ENCODE data around the gene ZNF296.

Gene ZNF296

GRCh38 chr19:45114116-45114515 is 37.8 kb upstream of the ZNF296 start:
- no peak overlapping the region for H3K4ac ChIP-seq (ENCODE audit: low read length)
- peak overlapping the region; percentile 46 for H2AK5ac ChIP-seq (ENCODE audit: low read depth, low read length)
- H2BK120ac ChIP-seq (ENCODE audit: low read depth, low read length), result no peak overlapping the region
- H3K4me2 ChIP-seq (ENCODE audit: insufficient read depth, low read length, poor library complexity, severe bottlenecking), result no peak overlapping the region
- H3K27ac ChIP-seq (replicated peaks; ENCODE audit: low read length), result no peak overlapping the region
- H3K23ac ChIP-seq (ENCODE audit: low read depth, low read length, poor library complexity), result no peak overlapping the region
- H3K9ac ChIP-seq (ENCODE audit: low read depth, low read length, poor library complexity), result no peak overlapping the region
- no peak overlapping the region for H4K8ac ChIP-seq (ENCODE audit: low read depth, low read length)
- no peaks in the 10 kb centered on the region for H3K36me3 ChIP-seq (replicated peaks in 1 of 2; ENCODE audit: control insufficient read depth in 2 of 2, insufficient read depth in 2 of 2, low read length in 2 of 2)
- H4K91ac ChIP-seq (ENCODE audit: low read depth, low read length, poor library complexity), result no peak overlapping the region
- peaks cover 0 to 2% of the 10 kb centered on the region in 2 donors for H3K9me3 ChIP-seq (replicated peaks in 1 of 2; ENCODE audit: control insufficient read depth in 2 of 2, insufficient read depth in 1 of 2, low read depth in 1 of 2, low read length in 2 of 2)
- no peak overlapping the region for H3K14ac ChIP-seq (ENCODE audit: low read length)
- peaks cover 16 to 21% of the 10 kb centered on the region in 2 donors for H3K4me1 ChIP-seq (ENCODE audit: control insufficient read depth in 2 of 2, insufficient read depth in 1 of 2, low read depth in 1 of 2, low read length in 2 of 2)
- peak overlapping the region; percentile 2 for H2BK5ac ChIP-seq (ENCODE audit: low read length)
- no peak for DNase-seq (ENCODE audit: low spot score)
- peaks cover 33% of the 10 kb centered on the region for H3K79me1 ChIP-seq (ENCODE audit: low read depth, low read length)
- no peaks in the 10 kb centered on the region for H3K27me3 ChIP-seq (ENCODE audit: control insufficient read depth in 3 of 3, insufficient read depth in 3 of 3, low read depth in 1 of 3, low read length in 3 of 3)
- H2BK12ac ChIP-seq (ENCODE audit: low read length), result no peak overlapping the region
- H2AFZ ChIP-seq (ENCODE audit: low read length), result no peak overlapping the region
- no CpG with 5 or more reads among the region's 4 CpGs for WGBS, 2 donors (ENCODE audit: extremely low coverage in 2 of 2, insufficient read length in 2 of 2, insufficient replicate concordance in 1 of 2)
- no peak overlapping the region for H3K4me3 ChIP-seq (ENCODE audit: low read length in 2 of 2)
- no peak overlapping the region for H2BK15ac ChIP-seq (ENCODE audit: low read length)
- H3K18ac ChIP-seq (ENCODE audit: low read length), result no peak overlapping the region

- H3K4me3 ChIP-seq (ENCODE audit: low read length in 2 of 2), result no peak overlapping the region
- no peak overlapping the region for H3K4me2 ChIP-seq (ENCODE audit: insufficient read depth, low read length, poor library complexity, severe bottlenecking)
- H2AFZ ChIP-seq (ENCODE audit: low read length), result no peak overlapping the region
- no peak overlapping the region for H4K8ac ChIP-seq (ENCODE audit: low read depth, low read length)
- no peak overlapping the region for H3K23ac ChIP-seq (ENCODE audit: low read depth, low read length, poor library complexity)
- H3K36me3 ChIP-seq (replicated peaks in 1 of 2; ENCODE audit: control insufficient read depth in 2 of 2, insufficient read depth in 2 of 2, low read length in 2 of 2), result no peaks in the 10 kb centered on the region
- no CpG with 5 or more reads among the region's 9 CpGs for WGBS, 2 donors (ENCODE audit: extremely low coverage in 2 of 2, insufficient read length in 2 of 2, insufficient replicate concordance in 1 of 2)
- H3K4ac ChIP-seq (ENCODE audit: low read length), result no peak overlapping the region
- H2BK120ac ChIP-seq (ENCODE audit: low read depth, low read length), result no peak overlapping the region
- no peak overlapping the region for H2BK12ac ChIP-seq (ENCODE audit: low read length)
- H3K27me3 ChIP-seq (ENCODE audit: control insufficient read depth in 3 of 3, insufficient read depth in 3 of 3, low read depth in 1 of 3, low read length in 3 of 3), result no peaks in the 10 kb centered on the region
- no peak for DNase-seq (ENCODE audit: low spot score)
- no peak overlapping the region for H3K14ac ChIP-seq (ENCODE audit: low read length)
- H2BK5ac ChIP-seq (ENCODE audit: low read length), result peak overlapping the region; percentile 2
- peaks cover 33% of the 10 kb centered on the region for H3K79me1 ChIP-seq (ENCODE audit: low read depth, low read length)
- peaks cover 16 to 21% of the 10 kb centered on the region in 2 donors for H3K4me1 ChIP-seq (ENCODE audit: control insufficient read depth in 2 of 2, insufficient read depth in 1 of 2, low read depth in 1 of 2, low read length in 2 of 2)
- no peak overlapping the region for H2BK15ac ChIP-seq (ENCODE audit: low read length)
- H3K9me3 ChIP-seq (replicated peaks in 1 of 2; ENCODE audit: control insufficient read depth in 2 of 2, insufficient read depth in 1 of 2, low read depth in 1 of 2, low read length in 2 of 2), result peaks cover 0 to 2% of the 10 kb centered on the region in 2 donors
- peak overlapping the region; percentile 46 for H2AK5ac ChIP-seq (ENCODE audit: low read depth, low read length)
- no peak overlapping the region for H3K18ac ChIP-seq (ENCODE audit: low read length)
- no peak overlapping the region for H4K91ac ChIP-seq (ENCODE audit: low read depth, low read length, poor library complexity)
- H3K9ac ChIP-seq (ENCODE audit: low read depth, low read length, poor library complexity), result peak overlapping the region; percentile 50
- no peak overlapping the region for H3K27ac ChIP-seq (replicated peaks; ENCODE audit: low read length)
Measured at GRCh38 chr19:45113628-45114027, 37.4 kb upstream of the ZNF296 start.

- H3K14ac ChIP-seq (ENCODE audit: low read length), result no peak overlapping the region
- H2AFZ ChIP-seq (ENCODE audit: low read length), result no peak overlapping the region
- no peaks in the 10 kb centered on the region for H3K36me3 ChIP-seq (replicated peaks in 1 of 2; ENCODE audit: control insufficient read depth in 2 of 2, insufficient read depth in 2 of 2, low read length in 2 of 2)
- H2BK5ac ChIP-seq (ENCODE audit: low read length), result no peak overlapping the region
- no peak overlapping the region for H2BK12ac ChIP-seq (ENCODE audit: low read length)
- no peak overlapping the region for H3K27ac ChIP-seq (replicated peaks; ENCODE audit: low read length)
- H3K4me2 ChIP-seq (ENCODE audit: insufficient read depth, low read length, poor library complexity, severe bottlenecking), result no peak overlapping the region
- H3K9me3 ChIP-seq (replicated peaks in 1 of 2; ENCODE audit: control insufficient read depth in 2 of 2, insufficient read depth in 1 of 2, low read depth in 1 of 2, low read length in 2 of 2), result peaks cover 0 to 2% of the 10 kb centered on the region in 2 donors
- peak overlapping the region; percentile 66 for H3K23ac ChIP-seq (ENCODE audit: low read depth, low read length, poor library complexity)
- peaks cover 26% of the 10 kb centered on the region for H3K79me1 ChIP-seq (ENCODE audit: low read depth, low read length)
- H3K9ac ChIP-seq (ENCODE audit: low read depth, low read length, poor library complexity), result no peak overlapping the region
- H3K18ac ChIP-seq (ENCODE audit: low read length), result no peak overlapping the region
- H4K91ac ChIP-seq (ENCODE audit: low read depth, low read length, poor library complexity), result no peak overlapping the region
- H2AK5ac ChIP-seq (ENCODE audit: low read depth, low read length), result no peak overlapping the region
- peaks cover 3 to 14% of the 10 kb centered on the region in 2 donors for H3K4me1 ChIP-seq (ENCODE audit: control insufficient read depth in 2 of 2, insufficient read depth in 1 of 2, low read depth in 1 of 2, low read length in 2 of 2)
- no peak overlapping the region for H3K4me3 ChIP-seq (ENCODE audit: low read length in 2 of 2)
- H2BK120ac ChIP-seq (ENCODE audit: low read depth, low read length), result no peak overlapping the region
- no CpG with 5 or more reads among the region's 11 CpGs for WGBS, 2 donors (ENCODE audit: extremely low coverage in 2 of 2, insufficient read length in 2 of 2, insufficient replicate concordance in 1 of 2)
- H4K8ac ChIP-seq (ENCODE audit: low read depth, low read length), result no peak overlapping the region
- H3K4ac ChIP-seq (ENCODE audit: low read length), result no peak overlapping the region
- H3K27me3 ChIP-seq (ENCODE audit: control insufficient read depth in 3 of 3, insufficient read depth in 3 of 3, low read depth in 1 of 3, low read length in 3 of 3), result no peaks in the 10 kb centered on the region
- no peak overlapping the region for H2BK15ac ChIP-seq (ENCODE audit: low read length)
- DNase-seq (ENCODE audit: low spot score), result no peak
Measured at GRCh38 chr19:45112111-45112827, 36.0 kb upstream of the ZNF296 start.

GRCh38 chr19:45110851-45111266 is 34.6 kb upstream of the ZNF296 start:
- Histone ChIP-seq H2AFZ (ENCODE audit: low read length) (no peak overlapping the region), H3K4me2 (ENCODE audit: insufficient read depth, low read length, poor library complexity, severe bottlenecking) (no peak overlapping the region), H3K27me3 (ENCODE audit: control insufficient read depth in 3 of 3, insufficient read depth in 3 of 3, low read depth in 1 of 3, low read length in 3 of 3) (no peaks in the 10 kb centered on the region), H2BK5ac (ENCODE audit: low read length) (no peak overlapping the region), H2BK120ac (ENCODE audit: low read depth, low read length) (no peak overlapping the region), H3K4me3 (ENCODE audit: low read length in 2 of 2) (no peak overlapping the region), H2AK5ac (ENCODE audit: low read depth, low read length) (no peak overlapping the region), H3K4ac (ENCODE audit: low read length) (no peak overlapping the region), H2BK15ac (ENCODE audit: low read length) (no peak overlapping the region), H3K4me1 (ENCODE audit: control insufficient read depth in 2 of 2, insufficient read depth in 1 of 2, low read depth in 1 of 2, low read length in 2 of 2) (peaks cover 0 to 5% of the 10 kb centered on the region in 2 donors), H4K8ac (ENCODE audit: low read depth, low read length) (no peak overlapping the region), H3K18ac (ENCODE audit: low read length) (no peak overlapping the region), H3K79me1 (ENCODE audit: low read depth, low read length) (peaks cover 16% of the 10 kb centered on the region), H3K14ac (ENCODE audit: low read length) (no peak overlapping the region), H3K27ac (replicated peaks; ENCODE audit: low read length) (no peak overlapping the region), H4K91ac (ENCODE audit: low read depth, low read length, poor library complexity) (no peak overlapping the region), H3K9me3 (replicated peaks in 1 of 2; ENCODE audit: control insufficient read depth in 2 of 2, insufficient read depth in 1 of 2, low read depth in 1 of 2, low read length in 2 of 2) (no peaks in the 10 kb centered on the region), H3K23ac (ENCODE audit: low read depth, low read length, poor library complexity) (no peak overlapping the region), H2BK12ac (ENCODE audit: low read length) (no peak overlapping the region), H3K36me3 (replicated peaks in 1 of 2; ENCODE audit: control insufficient read depth in 2 of 2, insufficient read depth in 2 of 2, low read length in 2 of 2) (no peaks in the 10 kb centered on the region), H3K9ac (ENCODE audit: low read depth, low read length, poor library complexity) (no peak overlapping the region)
- WGBS, 2 donors (ENCODE audit: extremely low coverage in 2 of 2, insufficient read length in 2 of 2, insufficient replicate concordance in 1 of 2), result no CpG with 5 or more reads among the region's 5 CpGs
- no peak for DNase-seq (ENCODE audit: low spot score)
